ENCODE results near the gene PRRC1. TPM values are rescaled to one million over a fixed set of nuclear protein-coding genes. Genes with fewer than 3 reads are reported as not detected.

The PRRC1 gene
- total and polyA plus RNA-seq, 4 donors, result 22.9 to 88.1 (median 40.9) TPM

- no peak overlapping the region for H3K27ac ChIP-seq (ENCODE audit: low read depth in 1 of 2, low read length in 1 of 2)
- no peak for TF ChIP-seq CTCF (IDR thresholded peaks at IDR 0.05; ENCODE audit: control extremely low read depth, extremely low read depth)
- WGBS, 2 donors, result 6 to 19% methylated on average over 3 of the region's 3 CpGs
- DNase-seq (peak; percentile 14 to 67 (median 55)), ATAC-seq (ENCODE audit: insufficient read depth, low FRiP score) (no peak)
- no peak overlapping the region for H3K9ac ChIP-seq (ENCODE audit: insufficient read depth in 1 of 2, low read length in 2 of 2)
- peaks cover 0 to 2% (median 0%) of the 10 kb centered on the region in 4 donors for H3K9me3 ChIP-seq (ENCODE audit: control insufficient read depth in 4 of 4, insufficient read depth in 3 of 4, low read length in 3 of 4)
- no peak overlapping the region for H3K4me3 ChIP-seq
- H3K27me3 ChIP-seq (ENCODE audit: control insufficient read depth in 3 of 3, insufficient read depth in 3 of 3, low read length in 2 of 3), result no peaks in the 10 kb centered on the region
- H3K4me1 ChIP-seq (ENCODE audit: control insufficient read depth in 5 of 5, insufficient read depth in 5 of 5, low read length in 5 of 5), result peaks cover 0 to 18% (median 4%) of the 10 kb centered on the region in 5 donors
- no peaks in the 10 kb centered on the region for H3K36me3 ChIP-seq (ENCODE audit: control insufficient read depth in 4 of 4, insufficient read depth in 4 of 4, low read length in 4 of 4)
Measured at GRCh38 chr5:127562252-127562651, 44.8 kb downstream of the PRRC1 start.

GRCh38 chr5:127563136-127563535 is 45.7 kb downstream of the PRRC1 start:
- Histone ChIP-seq H3K36me3 (ENCODE audit: control insufficient read depth in 4 of 4, insufficient read depth in 4 of 4, low read length in 4 of 4) (no peaks in the 10 kb centered on the region), H3K27ac (ENCODE audit: low read depth in 1 of 2, low read length in 1 of 2) (no peak overlapping the region), H3K27me3 (ENCODE audit: control insufficient read depth in 3 of 3, insufficient read depth in 3 of 3, low read length in 2 of 3) (peaks cover 0 to 1% (median 0%) of the 10 kb centered on the region in 3 donors), H3K4me3 (no peak overlapping the region), H3K9me3 (ENCODE audit: control insufficient read depth in 4 of 4, insufficient read depth in 3 of 4, low read length in 3 of 4) (peaks cover 0 to 2% (median 0%) of the 10 kb centered on the region in 4 donors), H3K9ac (ENCODE audit: insufficient read depth in 1 of 2, low read length in 2 of 2) (no peak overlapping the region), H3K4me1 (ENCODE audit: control insufficient read depth in 5 of 5, insufficient read depth in 5 of 5, low read length in 5 of 5) (peaks cover 0 to 18% (median 4%) of the 10 kb centered on the region in 5 donors)
- ATAC-seq (ENCODE audit: insufficient read depth, low FRiP score) (peak; percentile 7), DNase-seq (peak in 2 of 3 donors; percentile 59 to 68)
- TF ChIP-seq CTCF (IDR thresholded peaks at IDR 0.05; ENCODE audit: control extremely low read depth, extremely low read depth), result no peak
- whole genome bisulfite sequencing, 2 donors, result 47 to 54% methylated on average over 2 of the region's 2 CpGs

- 53 to 57% methylated on average over 2 of the region's 2 CpGs for WGBS, 2 donors
- H3K4me3 ChIP-seq, result no peak overlapping the region
- DNase-seq, result peak; percentile 54 to 82 (median 78)
- no peaks in the 10 kb centered on the region for H3K36me3 ChIP-seq (ENCODE audit: control insufficient read depth in 4 of 4, insufficient read depth in 4 of 4, low read length in 4 of 4)
- TF ChIP-seq CTCF (IDR thresholded peaks at IDR 0.05; ENCODE audit: control extremely low read depth, extremely low read depth), result peak; percentile 39
- peak; percentile 55 for ATAC-seq (ENCODE audit: insufficient read depth, low FRiP score)
- H3K27me3 ChIP-seq (ENCODE audit: control insufficient read depth in 3 of 3, insufficient read depth in 3 of 3, low read length in 2 of 3), result peaks cover 0 to 2% (median 0%) of the 10 kb centered on the region in 3 donors
- peaks cover 0 to 2% (median 0%) of the 10 kb centered on the region in 4 donors for H3K9me3 ChIP-seq (ENCODE audit: control insufficient read depth in 4 of 4, insufficient read depth in 3 of 4, low read length in 3 of 4)
- H3K4me1 ChIP-seq (ENCODE audit: control insufficient read depth in 5 of 5, insufficient read depth in 5 of 5, low read length in 5 of 5), result peaks cover 0 to 18% (median 4%) of the 10 kb centered on the region in 5 donors
- no peak overlapping the region for H3K27ac ChIP-seq (ENCODE audit: low read depth in 1 of 2, low read length in 1 of 2)
- no peak overlapping the region for H3K9ac ChIP-seq (ENCODE audit: insufficient read depth in 1 of 2, low read length in 2 of 2)
Measured at GRCh38 chr5:127564002-127564769, 46.7 kb downstream of the PRRC1 start.
